GM23248 (cell line): ENCODE measurements around the gene PIGP.
"Not testable (repeated sequence)": the region's sequence is repeated elsewhere in the genome, so short reads cannot be mapped to it uniquely, and the experiment has no call there.

Experiments
- EZH2 ChIP-seq: fragments of 200-600 bp; sonication (generic); IDR thresholded peaks from 2 replicates; pipeline ENCODE4 v1.6.1; 2018; ENCODE audit warnings: antibody characterized with exemption, mild to moderate bottlenecking; ENCODE audit not compliant: insufficient read depth, poor library complexity, severe bottlenecking
- EZH2phosphoT487 ChIP-seq: fragments of 200-600 bp; sonication (generic); IDR thresholded peaks from 2 replicates; pipeline ENCODE4 v1.6.1; 2018; ENCODE audit warnings: antibody characterized with exemption, moderate library complexity, mild to moderate bottlenecking, low read depth; ENCODE audit not compliant: insufficient read depth

- not testable (repeated sequence) for TF ChIP-seq EZH2phosphoT487, EZH2
Measured at GRCh38 chr21:37102746-37103145, 29.9 kb upstream of the PIGP start.
